Stimulated activated CD8-positive, alpha-beta memory T cell treated with anti-CD3 and anti-CD28 coated beads, Interleukin-15, amount 100 ng/mL, for 4 hours (primary cell): Measurements from ENCODE around the gene BET1L.
A peak's percentile ranks its signal among the peaks of the same experiment; 100 is the strongest.
"Not testable (repeated sequence)": the region's sequence is repeated elsewhere in the genome, so short reads cannot be mapped to it uniquely, and the experiment has no call there.

ENCODE experiments used
- DNase-seq, 2 donors: peaks; one replicate each; pipeline ENCODE4 v3.0.0-alpha.2; 2020; ENCODE audit warnings: low read depth in 2 of 2

Gene BET1L

DNA sequence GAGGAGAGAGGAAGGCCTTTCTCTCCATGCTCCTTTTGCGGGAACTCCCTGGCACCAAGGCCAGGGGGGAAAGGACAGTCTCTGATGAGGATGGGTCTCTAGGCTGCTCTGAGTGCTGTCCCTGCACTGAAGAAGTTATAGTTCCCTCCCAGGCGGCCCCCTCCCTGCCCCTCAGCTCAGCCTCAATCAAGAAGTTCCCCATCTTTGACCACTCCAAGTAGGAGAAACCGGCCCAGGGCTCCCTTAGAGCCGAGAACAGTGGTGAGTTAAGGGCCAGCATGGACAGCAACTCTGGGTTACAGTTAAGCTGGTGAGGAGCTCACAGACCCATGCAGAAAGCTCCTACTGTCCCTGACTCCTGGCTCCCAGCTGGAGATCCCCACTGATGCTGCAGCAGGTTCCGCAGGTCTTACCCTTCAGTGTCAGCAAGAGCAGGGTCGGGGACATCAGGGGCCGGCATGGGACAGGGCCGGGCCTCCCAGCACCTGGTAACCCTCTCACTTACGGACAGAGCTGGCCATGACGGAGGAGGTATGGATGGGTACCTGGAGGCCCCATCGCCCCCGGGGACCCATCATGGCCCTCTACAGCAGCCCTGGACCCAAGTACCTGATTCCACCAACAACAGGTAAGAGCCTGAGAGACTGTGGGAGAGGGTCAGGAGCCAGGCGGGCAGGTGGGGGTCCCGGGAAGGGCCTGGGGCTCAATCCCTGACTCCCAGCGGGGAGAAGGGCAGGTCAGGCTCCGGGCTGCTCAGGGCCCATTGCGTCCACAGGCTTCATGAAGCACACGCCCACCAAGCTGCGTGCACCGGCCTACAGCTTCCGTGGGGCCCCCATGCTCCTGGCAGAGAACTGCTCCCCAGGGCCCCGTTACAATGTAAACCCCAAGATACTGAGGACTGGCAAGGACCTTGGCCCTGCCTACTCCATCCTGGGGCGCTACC lies 10.1 kb downstream of the BET1L start:
- DNase-seq, result no peak

DNA sequence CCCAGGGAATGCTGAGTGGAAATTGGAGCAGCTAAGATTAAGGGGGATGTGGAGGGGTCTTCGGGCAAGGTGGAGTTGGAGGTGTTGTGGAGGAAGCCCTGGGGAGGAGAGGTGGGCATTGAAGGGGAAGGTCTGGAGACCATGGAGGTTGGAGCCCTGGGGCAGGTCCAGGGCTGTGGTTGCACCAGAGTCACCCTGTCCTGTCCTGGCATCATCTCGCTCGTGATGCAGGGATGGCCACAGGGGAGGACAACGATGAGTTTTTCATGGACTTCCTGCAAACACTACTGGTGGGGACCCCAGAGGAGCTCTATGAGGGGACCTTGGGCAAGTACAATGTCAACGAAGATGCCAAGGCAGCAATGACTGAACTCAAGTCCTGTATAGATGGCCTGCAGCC lies 13.7 kb downstream of the BET1L start:
- not testable (repeated sequence) for DNase-seq

DNA sequence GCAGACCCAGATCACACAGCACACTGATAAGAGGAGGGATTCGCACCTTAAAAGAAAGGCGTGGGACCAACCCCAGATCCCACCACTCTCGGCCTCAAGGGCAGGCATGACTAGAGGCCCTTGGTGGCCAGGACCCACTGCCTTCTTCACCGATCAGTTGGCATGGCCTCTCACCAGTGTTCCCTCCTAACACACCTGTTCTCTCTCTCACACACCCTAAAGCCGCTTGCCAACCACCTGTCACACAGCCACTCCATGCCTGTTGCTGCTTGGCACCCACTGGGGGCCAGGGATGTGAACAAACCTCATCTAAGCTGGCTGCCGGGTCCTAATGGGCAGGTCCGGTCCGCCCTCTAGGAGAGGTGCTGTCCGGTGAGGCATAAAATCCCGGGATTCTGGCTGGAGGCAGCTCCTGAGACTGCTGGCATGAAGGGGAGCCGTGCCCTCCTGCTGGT lies 14.5 kb downstream of the BET1L start, which contains the start of gene SCGB1C1:
Gene SCGB1C1, plus strand, starts transcription at position 405 of the 455 bp plus-strand sequence. Its CDS starts 22 bp downstream, at position 427.
- not testable (repeated sequence) for DNase-seq

DNA sequence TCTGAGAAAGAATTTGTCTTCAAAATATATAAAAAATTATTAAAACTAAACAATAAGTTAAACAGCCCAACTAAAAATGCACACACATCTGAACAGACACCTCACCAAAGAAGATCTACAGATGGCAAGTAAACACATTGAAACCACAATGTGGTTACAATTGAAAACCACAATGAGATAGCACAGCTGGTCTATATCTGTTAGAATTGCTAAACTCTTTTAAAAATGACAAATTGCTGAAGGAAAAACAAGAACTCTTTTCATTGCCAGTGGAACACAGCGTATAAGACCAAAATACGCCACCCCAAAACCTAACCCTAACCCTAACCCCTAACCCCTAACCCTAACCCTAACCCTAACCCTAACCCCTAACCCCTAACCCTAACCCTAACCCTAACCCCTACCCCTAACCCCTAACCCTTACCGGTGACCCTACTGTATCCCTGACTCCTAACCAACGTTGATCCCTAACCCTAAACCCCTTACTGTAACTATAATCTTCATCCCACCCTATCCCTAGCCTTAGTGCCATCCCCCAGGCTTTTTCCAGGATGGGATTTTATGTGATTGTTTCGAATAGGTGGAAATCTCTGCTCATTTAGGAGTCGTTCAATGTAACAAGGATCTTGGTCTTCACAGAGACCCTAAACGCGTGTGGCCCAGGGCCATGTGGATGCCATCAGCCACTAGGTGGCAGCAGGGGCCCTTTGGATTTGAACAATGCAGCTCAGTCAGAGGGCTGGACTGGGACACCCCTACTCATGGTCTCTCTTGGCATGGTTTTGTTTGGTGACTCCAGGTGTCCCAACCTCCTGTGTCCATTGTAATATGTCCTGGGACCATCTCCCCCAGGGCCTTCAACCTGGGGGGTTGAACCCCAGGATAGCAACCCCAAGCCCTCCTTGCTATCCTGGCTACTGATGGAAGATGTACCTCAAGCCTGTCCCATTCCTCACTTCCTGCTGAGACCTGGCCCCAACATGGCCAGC lies 15.4 kb downstream of the BET1L start:
- DNase-seq, result peak in 1 of 2 donors; percentile 25

DNA sequence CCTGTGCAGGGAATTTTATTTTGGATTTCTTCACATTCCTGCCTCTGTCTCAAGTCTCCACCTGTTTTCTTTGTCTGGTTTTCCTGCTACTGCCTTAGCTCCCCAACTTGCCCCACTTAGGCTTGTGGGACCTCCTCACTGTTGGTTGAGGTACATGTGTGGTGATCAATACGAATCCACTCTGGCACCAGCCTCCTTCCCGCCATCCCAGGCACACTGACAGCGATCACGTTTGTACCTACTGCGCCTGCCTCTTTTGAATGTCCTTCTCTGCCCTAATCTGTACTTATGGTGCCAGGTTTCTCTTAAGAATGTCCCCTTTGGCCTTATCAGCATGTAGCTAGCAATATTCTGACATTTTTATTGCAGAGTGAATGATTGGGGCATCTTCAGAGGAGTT lies 16.7 kb downstream of the BET1L start:
- DNase-seq, result not testable (repeated sequence)

DNA sequence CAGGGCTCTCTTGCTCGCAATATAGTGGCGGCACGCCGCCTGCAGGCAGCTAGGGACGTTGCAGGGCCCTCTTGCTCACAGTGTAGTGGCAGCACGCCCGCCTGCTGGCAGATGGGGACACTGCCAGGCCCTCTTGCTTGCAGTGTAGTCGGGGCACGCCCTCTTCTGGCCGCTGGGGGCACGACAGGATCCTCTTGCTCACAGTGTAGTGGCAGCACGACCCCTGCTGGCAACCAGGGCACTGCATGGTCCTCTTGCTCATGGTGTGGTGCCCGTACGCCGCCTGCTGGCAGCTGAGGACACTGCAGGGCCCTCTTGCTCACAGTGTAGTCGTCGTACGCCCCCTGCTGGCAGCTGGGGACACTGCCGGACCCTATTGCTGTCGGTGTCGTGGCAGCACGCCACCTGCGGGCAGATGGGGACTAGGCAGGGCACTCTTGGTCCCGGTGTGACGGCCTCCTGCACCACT lies 17.3 kb downstream of the BET1L start:
- DNase-seq, result not testable (repeated sequence)

DNA sequence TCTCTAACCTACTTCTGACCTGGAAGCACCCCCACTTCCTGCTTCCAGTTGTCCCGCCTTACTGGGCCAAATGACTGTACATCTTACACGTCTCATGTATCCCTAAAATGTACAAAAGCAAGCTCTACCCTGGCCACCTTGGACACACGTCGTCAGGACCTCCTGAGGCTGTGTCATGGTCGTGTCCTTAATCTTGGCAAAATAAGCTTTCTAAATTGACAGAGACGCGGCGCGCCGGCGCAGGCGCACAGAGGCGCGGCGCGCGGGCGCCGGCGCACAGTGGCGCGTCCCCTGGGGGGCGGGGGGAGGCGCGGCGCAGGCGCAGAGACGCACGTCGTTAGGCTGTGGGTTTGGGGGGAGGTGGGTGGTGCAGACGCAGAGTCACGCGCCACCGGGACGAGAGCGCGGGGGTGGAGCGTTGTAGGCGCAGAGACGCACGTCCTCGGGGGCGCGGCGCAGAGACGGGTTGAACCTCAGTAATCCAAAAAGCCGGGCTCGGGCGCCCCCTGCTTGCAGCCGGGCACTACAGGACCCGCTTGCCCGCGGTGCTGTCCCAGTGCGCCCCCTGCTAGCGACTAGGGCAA lies 17.9 kb downstream of the BET1L start:
- DNase-seq, result not testable (repeated sequence)

DNA sequence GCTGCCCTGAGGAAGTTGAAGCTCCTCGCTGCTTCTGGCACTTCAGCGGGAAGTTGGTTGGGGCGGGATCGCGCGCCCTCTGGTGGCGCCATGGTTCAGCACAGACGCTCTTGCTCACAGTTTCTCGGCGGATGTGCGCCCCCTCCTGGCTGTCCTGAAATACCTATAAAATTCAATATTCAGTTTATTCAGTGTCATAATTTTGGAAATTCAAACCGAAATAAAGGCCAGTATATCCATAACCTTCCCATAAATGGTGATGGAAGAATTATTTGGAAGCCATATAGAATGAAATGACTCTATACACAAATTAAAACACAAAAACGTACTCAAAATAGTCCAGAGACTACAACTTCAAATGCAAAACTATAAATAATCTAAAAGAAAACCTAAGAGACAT lies 27.0 kb downstream of the BET1L start:
- not testable (repeated sequence) for DNase-seq
